Fibroblast of lung (primary cell): ENCODE measurements around the gene PECR.

Source experiments
- EZH2 ChIP-seq: IDR thresholded peaks from 2 replicates; pipeline ENCODE4 v1.5.1; 2012; ENCODE audit warnings: low read length, control low read depth, mild to moderate bottlenecking; ENCODE audit errors: missing control alignments
- TF ChIP-seq, protein P1 (sequence below), 2 donors: IDR thresholded peaks in 1 of 2; conservative IDR thresholded peaks in 1 of 2; 1 replicate in 1 of 2; 2 replicates in 1 of 2; pipeline ENCODE4 v1.5.1; 2011 to 2012; ENCODE audit warnings: low read length in 2 of 2, control low read depth in 1 of 2, inconsistent platforms in 1 of 2, low read depth in 1 of 2, mild to moderate bottlenecking in 1 of 2

DNA sequence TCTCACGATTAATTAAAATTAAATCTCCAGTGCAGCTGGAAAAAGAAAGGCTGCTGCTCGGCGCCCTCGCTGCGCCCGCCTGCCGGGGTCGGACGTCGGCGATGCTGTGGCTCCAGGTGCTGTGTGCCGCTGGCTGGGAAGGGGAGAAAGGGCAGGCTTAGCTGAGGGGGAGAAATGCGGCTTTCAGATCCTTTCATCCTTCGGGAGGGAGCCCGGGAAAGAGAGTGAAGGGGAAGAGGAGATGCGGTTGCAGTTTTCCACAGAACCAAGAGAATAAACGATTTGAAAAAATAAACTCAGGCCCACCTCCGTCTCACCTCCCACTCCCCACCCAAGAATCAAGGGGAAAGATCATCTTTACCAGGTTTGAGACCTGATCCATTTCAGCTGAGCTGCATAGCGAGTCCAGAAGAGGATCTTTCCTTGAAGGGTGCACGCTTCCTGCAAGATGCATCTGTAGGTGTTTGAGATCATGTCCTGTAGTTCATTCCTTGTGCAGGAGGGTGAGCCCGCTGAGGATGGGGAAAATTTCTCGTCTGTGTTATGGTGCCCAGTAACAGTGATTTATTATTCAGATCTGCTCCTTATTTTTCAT is 605 bp upstream of the PECR start:
- TF ChIP-seq, protein P1, sequence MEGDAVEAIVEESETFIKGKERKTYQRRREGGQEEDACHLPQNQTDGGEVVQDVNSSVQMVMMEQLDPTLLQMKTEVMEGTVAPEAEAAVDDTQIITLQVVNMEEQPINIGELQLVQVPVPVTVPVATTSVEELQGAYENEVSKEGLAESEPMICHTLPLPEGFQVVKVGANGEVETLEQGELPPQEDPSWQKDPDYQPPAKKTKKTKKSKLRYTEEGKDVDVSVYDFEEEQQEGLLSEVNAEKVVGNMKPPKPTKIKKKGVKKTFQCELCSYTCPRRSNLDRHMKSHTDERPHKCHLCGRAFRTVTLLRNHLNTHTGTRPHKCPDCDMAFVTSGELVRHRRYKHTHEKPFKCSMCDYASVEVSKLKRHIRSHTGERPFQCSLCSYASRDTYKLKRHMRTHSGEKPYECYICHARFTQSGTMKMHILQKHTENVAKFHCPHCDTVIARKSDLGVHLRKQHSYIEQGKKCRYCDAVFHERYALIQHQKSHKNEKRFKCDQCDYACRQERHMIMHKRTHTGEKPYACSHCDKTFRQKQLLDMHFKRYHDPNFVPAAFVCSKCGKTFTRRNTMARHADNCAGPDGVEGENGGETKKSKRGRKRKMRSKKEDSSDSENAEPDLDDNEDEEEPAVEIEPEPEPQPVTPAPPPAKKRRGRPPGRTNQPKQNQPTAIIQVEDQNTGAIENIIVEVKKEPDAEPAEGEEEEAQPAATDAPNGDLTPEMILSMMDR (conservative IDR thresholded peaks at IDR 0.05 in 1 of 2, IDR thresholded peaks at IDR 0.05 in 1 of 2; ENCODE audit: low read depth in 1 of 2, low read length in 2 of 2), result no peak
- TF ChIP-seq EZH2, result no peak
